GDM1 (cell line): ENCODE results near the gene DMRT1.

ENCODE experiments used
- DNase-seq: peaks from one replicate; lab custom pipeline; 2025; lab: John Stamatoyannopoulos, UW

DMRT1 gene

DNA sequence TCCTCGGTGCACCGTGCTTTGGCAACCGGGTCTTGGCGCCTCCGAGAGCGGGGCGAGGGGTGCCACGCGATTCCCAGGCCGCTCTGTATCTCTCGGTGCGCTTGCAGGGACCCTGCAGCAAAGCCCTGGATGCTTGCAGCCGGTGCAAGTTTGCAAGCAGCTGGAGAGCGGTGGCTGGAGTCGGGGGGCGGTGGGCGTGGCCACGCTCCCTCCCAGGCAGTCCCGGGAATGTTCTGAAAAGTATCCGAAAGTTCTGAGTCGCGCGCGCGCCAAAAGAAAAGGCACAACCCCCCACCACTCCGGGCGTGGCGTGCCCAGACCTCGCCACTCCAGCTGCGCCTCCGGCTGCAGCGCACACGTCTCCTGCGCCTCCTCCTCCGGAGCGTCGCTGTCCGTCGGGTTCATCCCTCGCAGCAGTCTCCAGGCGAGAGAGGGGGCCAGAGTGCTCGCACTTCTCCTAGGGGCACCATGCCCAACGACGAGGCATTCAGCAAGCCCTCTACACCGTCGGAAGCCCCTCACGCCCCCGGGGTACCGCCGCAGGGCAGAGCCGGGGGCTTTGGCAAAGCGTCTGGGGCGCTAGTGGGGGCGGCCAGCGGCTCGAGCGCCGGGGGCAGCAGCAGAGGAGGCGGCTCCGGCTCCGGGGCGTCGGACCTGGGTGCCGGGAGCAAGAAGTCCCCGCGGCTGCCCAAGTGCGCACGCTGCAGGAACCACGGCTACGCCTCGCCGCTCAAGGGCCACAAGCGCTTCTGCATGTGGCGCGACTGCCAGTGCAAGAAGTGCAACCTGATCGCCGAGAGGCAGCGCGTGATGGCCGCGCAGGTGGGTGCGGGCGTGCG is at the start of gene DMRT1:
Gene DMRT1, plus strand, starts transcription at position 327 of the 839 bp plus-strand sequence. Its CDS starts 142 bp downstream, at position 469.
- DNase-seq, result no peak

DNA sequence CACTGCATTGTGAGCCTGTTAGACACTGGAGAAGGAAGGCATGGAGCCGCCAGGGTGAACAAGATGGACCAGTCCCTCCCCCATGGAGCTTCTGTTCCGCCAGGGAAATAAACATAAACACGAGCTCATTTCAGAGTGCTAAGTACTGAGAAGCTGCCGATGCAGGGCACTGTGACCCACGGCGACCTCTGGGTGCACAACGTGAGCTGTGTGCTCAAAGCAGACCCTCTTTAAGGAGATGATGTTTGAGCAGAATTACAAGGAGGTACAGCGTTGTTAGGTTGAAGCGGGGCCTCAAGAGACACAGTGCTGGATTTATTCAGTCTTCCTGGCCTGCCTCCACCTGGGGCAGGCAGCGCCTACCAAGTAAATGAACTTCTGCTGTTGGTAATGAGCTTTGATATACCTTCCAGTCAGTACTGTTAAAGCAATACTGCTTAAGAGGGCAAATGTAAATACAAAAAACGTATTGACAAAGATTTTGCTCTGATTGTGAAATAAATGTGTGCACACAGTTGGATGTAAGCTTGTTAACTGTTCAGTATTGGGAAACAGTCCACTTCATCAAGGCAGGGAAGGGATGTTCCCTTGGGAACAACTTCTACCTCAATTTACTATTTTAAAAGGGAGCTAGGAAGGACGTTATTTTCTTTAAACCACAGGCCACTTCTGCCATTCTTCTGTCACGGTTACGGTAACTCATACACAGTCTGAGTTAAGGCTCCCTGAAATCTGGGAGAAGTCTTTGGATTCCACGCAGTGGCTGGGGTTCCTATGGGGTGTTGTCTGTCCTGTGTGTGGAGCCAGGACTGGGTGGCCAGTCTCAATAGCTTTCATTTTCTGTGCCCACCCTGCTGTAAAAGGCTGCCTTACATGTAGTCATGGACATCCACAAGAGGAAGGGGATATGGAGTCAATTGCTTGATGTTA is 48.9 kb upstream of the DMRT1 start:
- no peak for DNase-seq

DNA sequence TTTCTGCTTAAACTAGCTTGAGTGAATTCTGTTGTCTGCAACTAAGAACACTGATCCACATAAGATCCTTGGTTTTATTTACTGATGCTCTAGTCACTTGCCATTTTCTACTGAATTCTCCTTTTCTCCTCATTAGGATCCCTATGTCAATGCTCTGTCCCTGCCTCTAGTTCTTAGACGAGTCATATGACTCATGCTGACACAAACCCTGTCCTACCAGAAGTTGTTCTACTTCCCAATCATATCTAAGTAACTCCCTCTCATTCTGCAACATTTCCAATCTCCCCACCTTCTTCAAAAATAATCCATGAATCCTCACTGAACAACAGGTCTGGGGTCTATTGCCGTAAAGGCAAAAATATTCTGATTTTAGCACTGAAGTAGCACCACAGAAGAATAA is 47.1 kb upstream of the DMRT1 start:
- DNase-seq, result no peak

DNA sequence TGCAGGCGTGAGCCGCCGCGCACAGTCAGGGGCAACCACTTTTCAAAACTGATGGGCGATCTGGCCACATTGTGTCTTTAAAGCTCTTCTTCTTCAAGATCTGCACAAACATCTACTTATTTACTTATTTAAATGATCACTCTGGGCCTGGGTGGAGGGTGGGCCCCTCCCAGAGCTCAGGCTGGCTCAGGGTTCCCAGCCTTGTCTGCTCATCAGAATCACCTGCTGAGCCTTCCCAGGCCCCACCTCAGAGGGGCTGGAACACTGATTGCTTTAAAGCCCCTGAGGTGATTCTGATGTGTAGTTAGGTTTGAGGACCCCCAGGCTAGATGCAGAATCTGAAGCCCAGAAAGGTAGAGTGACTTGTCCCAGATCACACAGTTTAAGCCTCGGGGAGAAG is 45.6 kb upstream of the DMRT1 start:
- DNase-seq, result no peak

DNA sequence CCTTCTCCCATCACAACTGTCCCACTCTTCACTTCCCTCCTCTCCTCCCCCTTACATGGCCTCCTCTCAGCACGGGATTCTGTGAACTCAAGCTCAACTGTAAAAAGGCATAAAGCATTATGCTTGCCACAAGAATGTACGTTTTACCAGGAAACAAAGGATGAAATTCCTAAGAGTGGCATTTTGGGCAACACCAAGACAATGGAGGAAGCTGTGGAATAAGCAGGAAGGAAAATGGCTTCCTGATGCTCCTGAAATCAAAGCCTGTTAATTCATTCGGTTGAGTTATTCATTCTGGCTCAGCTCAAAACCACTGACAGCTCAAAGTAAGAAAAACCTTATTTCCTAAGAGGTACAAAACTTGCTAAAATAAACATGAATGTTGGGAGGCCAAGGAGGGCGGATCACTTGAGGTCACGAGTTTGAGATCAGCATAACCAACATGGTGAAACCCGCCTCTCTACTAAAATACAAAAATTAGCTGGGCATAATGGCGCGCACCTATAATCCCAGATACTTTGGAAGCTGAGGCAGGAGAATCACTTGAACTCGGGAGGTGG is 40.8 kb upstream of the DMRT1 start:
- no peak for DNase-seq

DNA sequence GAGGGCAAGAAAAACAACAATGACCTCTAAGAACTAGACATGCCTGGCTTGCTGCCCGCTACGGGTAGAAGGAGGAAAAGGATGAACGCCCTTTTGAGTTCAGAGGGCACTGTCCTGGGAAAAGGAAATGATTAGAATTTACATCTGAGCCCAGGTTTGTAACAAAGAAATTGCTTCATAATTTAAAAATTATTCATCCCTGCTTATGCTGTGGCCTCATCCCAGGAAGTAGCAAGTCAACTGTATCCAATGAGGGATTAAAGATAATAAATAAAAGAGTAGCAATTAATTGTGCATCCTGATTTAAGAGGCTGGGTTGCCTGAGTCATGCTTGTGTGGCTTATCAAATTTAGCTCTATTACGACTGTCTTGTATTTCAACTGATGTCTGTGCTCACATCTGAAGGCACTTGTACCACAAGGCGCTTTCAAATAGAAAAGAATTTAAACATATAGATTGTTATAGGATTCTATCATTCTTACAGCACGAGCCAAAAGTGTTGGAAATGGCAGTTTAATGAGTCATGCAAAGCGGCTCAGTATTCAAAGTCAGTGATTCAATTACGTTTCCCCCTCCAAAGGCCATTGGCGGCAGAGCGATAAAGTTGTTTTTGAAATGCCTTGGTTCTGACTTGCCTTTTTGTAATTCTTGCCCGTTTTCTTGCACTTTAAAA is 40.0 kb upstream of the DMRT1 start:
- DNase-seq, result no peak

DNA sequence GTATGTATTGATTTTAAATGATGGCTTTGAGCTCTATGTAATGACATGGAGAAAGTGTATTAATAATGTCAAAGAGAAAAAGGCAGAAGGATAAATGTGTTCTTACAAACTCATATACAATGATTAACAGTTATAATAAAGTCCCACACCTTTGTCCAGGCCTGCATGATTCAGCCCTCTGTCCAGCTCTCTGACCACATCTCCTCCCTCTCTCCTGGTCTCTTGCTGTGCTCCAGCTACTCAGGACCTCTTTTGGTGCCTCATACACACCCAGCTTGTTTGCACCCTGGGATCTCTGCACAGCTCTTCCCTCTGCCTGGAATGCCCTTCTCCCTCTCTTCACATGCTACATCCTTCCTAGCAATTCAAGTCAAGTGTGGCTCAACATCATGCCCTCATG is 37.5 kb upstream of the DMRT1 start:
- no peak for DNase-seq

DNA sequence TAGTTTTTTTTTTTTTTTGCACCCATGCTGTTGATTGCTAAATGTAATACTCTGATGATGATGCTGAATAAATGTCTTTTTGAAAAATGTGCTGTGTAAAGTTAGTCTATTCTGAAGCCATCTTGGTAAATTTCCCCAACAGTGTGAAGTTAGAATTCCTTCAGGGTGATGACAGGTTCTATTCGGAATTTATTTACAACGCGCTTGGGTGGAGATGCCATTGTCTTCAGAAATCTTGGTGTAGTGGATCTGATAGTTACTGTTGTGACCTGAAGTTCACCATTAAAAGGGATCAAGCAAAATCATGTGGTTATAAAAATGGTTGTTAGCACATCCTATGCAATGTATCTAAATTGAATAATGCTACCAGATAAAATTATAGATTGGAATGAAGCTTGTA is 36.3 kb upstream of the DMRT1 start:
- no peak for DNase-seq

DNA sequence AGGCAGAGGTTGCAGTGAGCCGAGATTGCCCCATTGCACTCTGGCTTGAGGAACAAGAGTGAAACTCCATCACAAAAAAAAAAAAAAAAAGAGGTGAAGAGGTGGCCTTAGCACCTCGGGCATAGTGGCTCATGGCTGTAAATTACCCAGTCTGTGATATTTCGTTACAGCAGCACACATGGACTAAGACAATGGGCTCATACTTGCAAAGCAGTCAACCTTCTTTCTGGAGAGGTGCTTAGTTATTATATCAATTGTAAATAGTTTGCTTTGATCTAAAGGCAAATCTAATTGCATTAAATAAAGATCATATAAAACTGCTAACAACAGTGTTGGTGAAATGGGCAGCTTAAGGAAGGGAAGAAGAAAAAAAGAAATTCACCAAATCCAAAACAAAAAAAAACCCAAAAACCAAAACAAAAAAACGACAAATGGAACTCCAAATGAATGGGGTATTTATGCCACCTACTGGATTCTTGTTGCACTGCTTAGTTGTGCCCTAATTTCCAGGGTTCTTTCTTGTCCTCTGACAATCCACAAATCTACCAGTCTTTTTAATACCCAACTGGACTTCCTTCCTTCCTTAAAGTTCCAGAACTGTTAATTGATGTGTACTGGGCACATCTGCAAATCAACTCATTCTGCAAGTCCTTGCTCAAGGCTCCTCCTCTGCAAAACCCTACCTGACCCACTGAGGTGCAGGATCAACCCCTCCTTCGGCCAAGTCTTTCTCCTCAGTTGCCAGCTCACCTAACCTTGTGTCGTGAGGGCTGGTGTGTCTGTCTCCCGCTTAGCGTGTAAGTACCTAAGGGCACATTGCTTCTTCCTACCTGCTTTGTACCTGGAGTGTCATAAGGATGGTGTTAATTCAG is 35.0 kb upstream of the DMRT1 start:
- no peak for DNase-seq

DNA sequence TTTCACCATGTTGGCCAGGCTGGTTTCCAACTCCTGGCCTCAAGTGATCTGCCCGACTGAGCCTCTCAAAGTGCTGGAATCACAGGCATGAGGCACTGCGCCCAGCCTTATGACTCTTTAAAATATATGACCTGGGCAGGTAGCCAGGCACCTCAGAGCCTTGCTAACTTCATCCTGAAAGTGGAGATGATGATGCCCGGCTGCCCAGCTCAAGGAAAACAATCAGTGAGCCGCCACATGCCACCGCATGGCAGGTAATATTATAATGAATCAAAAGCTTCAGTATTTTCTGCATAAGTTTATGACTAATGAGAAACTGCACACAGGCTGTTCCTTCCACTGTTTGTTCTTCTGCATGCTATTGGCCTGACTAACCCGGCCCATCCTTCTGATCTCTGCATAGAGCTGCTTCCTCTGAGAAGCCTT is 30.4 kb upstream of the DMRT1 start:
- DNase-seq, result no peak

DNA sequence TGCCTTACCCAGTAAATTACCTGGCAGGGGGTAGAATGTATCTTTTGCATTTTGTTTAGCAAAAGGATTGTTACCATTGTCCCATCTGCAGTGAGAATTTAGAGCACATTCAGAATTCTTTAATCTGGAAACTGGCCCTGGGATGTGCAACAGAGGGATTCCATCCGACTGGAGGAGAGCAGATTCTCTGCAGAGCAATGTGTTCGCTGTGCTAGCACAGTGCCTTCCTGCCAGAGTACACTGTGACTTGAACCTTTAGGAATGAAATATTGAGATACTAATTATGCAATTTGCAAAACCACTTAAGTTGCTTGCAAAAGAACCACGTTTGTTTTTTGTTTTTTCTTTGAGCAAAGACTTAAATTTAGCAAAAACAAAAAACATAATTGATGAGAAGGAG is 22.5 kb upstream of the DMRT1 start:
- DNase-seq, result no peak

DNA sequence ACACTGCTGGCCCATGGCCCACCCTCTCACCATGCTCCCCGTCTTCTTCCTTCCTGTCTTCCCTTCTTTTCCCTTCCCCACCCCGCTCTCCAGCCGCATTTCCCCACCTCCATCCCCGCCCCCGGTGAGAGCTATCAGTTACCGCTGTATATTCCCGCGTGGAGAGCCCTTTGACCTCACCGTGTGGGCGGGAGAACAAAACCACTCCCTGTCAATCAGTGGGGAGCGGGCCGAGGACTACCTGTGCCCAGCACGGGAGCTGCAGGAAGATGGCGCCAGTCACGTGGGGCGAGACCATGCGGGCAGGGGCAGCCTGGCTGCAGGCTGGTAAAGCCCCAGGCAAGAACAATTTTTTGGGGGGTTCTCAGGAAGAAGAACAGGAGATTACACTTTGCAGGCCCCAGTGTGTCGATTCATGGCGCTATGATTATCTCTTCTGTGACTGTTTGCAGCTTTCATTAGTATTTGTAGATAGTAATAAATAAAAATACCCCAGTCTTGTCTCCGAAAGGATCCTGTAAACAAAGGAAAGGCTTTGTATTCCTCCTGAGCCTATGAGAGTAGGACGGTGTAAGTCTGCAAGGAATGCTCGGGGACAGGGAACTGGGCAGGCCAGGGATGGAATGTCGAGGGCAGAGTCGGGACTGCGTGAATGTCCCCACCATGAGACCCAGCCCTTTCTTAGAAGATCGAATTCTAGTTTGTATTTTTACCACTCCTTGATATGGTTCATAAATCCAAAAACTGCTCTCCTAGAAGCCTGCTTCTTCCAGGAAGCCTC is 14.8 kb upstream of the DMRT1 start:
- no peak for DNase-seq

DNA sequence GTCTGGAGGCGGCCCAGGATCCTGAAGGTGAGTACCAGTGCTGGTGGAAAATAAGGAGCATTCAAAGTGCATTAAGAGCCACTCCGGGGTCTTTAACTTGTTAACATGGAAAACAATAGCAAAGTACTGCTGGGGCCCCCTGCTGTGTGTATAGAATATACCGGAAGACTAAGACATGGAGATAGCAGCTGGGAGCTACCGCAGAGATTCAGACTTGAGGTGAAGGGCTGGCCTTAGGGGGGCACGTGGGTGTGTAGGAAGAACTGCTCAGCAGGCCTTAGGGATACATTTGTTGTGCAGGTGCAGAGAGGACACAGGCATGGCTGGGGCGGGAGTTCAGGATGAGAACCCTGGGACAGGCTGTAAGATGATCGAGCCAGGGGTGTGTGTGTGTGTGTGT is 1.2 kb upstream of the DMRT1 start:
- DNase-seq, result no peak

DNA sequence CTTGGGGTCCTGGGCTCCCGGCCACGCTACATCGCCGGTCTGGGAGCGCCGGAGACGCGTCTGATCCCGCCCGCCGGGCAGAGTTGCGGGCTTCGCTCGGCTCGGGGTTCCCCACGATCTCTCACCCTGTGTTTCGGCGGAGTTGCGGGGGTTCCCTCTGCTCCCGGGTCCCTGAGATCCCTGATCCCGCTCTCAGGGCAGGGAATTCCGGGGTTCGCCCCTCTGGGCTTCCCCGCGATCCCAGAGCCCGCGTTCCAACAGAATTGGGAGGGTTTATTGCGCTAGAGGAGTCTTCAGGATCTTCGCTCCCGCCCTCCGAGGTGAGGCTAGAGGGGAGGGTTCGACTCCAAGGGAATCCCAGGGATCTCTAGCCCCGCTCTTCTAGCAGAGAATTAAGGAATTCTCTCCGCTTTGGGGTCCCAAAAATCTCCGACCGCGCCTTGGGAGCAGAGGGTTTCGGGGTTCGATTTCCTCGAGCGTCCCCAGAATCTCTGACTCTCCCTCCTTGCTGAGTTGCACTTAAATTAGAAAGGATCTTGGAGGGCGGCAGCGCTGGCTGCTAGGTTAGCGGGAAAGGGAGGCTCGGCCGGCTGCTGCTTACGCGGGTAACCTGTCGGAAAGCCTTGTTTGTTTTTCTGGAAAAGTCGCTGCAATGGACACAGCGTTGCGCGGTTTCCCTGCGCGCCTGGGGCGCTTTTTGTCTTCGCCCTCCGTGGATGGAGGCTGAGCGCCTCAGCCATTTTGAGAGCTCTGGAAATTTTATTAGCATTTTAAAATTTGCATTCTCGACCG is 1.3 kb downstream of the DMRT1 start:
- DNase-seq, result no peak

DNA sequence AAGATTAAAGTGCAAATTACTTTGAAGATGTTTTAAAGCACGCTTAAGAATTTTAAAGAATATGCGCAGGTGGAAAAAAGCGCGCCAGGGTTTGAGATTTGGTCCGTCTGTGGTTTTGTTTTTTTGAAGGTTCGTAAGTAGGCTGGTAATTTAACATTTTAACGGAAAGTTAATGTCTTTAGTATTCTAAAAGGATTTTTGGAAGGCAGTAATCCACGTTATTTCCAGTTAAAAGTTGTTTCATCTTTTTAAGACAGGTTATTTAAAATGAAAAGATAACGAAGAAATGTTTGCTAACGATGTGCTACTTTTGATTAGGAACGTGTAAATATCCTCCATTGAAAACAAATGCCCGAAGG is 1.9 kb downstream of the DMRT1 start:
- DNase-seq, result no peak

DNA sequence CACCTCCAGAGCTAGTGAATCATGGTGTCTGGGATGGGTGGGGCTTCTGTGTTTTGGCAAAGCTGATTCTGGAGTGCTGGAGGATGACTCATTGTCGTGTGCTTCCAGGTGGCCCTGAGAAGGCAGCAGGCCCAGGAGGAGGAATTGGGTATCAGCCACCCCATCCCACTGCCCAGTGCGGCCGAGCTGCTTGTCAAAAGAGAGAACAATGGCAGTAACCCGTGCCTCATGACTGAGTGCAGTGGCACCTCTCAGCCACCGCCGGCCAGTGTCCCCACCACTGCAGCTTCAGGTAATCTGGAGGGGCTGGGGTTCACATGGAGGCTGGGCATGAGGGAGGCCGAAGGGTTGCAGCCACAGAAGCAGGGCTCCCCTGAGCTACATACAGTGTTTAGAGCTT is 5.4 kb downstream of the DMRT1 start:
- no peak for DNase-seq

DNA sequence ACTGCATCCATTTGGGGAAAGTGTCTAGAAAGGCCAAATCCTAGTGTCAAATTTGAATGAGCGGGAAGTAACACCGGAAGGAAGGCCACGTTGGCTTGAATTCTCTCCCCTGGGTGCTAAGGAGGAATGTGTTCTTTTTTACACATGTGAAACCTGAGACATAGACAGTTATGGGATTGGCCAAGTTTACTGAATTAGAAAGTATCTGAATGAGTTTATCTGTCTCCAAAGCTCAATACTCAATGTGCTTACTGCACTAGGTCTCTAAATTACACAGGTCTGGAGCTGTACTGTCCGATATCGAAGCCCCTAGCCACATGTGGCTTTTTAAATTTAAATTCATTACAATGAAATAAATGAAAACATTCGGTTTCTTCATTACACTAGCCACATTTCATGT is 6.0 kb downstream of the DMRT1 start:
- DNase-seq, result no peak

DNA sequence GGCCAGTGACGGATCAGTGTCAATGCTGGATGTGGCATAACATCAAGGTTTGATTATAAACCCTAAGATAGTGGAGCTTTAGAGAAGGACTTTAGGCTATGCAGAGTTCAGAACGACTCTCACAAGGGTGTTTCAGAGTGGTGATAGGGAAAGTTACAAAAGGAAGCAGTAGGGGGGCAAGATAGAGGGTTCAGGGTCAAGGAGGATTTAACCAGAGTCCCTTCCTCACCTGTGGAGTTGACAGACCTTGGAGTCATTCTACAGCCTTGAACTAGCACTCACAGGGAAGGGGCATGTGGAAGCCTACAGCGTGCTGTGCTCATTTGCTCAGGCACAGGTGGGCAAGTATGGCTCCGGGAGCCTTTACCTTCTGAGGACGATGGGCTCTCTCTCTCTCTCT is 7.9 kb downstream of the DMRT1 start:
- no peak for DNase-seq

DNA sequence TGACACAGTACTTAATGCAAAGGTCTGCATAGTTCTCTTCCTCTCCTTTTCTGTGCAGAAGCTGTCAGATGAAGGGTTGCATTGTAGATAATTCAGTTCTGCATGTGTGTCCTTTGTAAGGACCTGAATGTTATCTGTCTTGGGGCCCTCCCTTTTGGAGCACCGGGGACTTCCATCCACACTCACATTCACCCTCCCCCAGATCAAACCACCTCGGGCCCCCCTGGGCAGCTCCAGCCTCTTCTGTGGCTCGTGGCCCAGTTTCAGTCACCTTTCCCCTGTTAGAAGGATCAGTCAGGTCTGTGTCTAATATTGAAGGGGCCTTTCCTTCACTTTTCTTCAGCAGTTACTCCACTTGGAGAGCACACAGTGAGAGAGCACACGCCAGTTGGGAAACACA is 11.0 kb downstream of the DMRT1 start:
- DNase-seq, result no peak

DNA sequence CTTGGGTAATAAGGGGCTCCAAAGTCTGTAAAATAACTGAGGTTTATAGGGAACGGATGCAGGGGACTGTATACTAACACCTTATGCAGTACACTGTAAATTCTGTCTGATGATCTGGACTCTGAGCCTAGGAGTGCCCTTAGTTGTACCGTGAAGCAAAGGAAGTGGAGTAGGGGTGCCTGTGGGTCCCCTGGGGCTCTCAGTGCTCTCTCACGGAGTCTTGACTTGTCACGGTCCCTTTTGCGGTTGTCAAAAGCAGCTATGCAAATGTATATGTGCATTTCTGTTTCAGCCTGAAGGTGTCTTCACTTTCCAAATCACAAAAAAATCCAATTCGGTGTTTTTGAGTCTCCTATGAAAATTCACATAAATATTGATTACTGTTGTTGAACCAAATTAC is 17.8 kb downstream of the DMRT1 start:
- DNase-seq, result no peak
